ENCODE results near the gene ZFC3H1. TPM values are rescaled to one million over a fixed set of nuclear protein-coding genes. Genes with fewer than 3 reads are reported as not detected.

The ZFC3H1 gene
- total and polyA plus RNA-seq, 9 of the 15 experiments (the other 6 are each of a cell fraction or from before 2014, with no cell fraction given), result 14.8 to 80.5 (median 22.1) TPM

- TF ChIP-seq SRSF3 (IDR thresholded peaks at IDR 0.05; ENCODE audit: insufficient read depth, low read length) (no peak), BCL6 (CRISPR knock-in tag; IDR thresholded peaks at IDR 0.05) (no peak), HMG20B (CRISPR knock-in tag; IDR thresholded peaks at IDR 0.05) (no peak), NUFIP1 (IDR thresholded peaks at IDR 0.05; ENCODE audit: partially characterized antibody) (no peak), ETV1 (tag; conservative IDR thresholded peaks at IDR 0.05; ENCODE audit: low read depth) (peak; percentile 60), ZNF512 (tag; IDR thresholded peaks at IDR 0.05) (no peak), MCM5 (IDR thresholded peaks at IDR 0.05; ENCODE audit: low read depth) (no peak), PHF21A (IDR thresholded peaks at IDR 0.05; ENCODE audit: borderline replicate concordance, low read depth) (peak; percentile 39; the same call in 1 of the 2 replicates), TFAM (CRISPR knock-in tag; conservative IDR thresholded peaks at IDR 0.05) (no peak), NRF1 (conservative IDR thresholded peaks at IDR 0.05 in 1 of 2, IDR thresholded peaks at IDR 0.05 in 1 of 2) (no peak; a peak in 2 of 4 replicates), MAFF (IDR thresholded peaks at IDR 0.05; ENCODE audit: low read length) (peak; percentile 62), SRSF1 (IDR thresholded peaks at IDR 0.05; ENCODE audit: low read depth, low read length) (no peak), DACH1 (IDR thresholded peaks at IDR 0.05; ENCODE audit: partially characterized antibody) (no peak), NFIC (IDR thresholded peaks at IDR 0.05) (peak; percentile 86), NR4A1 (CRISPR knock-in tag; IDR thresholded peaks at IDR 0.05) (no peak), NR4A1 (tag; IDR thresholded peaks at IDR 0.05) (no peak), NONO (IDR thresholded peaks at IDR 0.05; ENCODE audit: low read depth in 2 of 2, low read length in 1 of 2) (no peak), GATAD2B (IDR thresholded peaks at IDR 0.05; ENCODE audit: borderline replicate concordance) (no peak), ZZZ3 (IDR thresholded peaks at IDR 0.05) (no peak), PHF8 (IDR thresholded peaks at IDR 0.05; ENCODE audit: borderline replicate concordance, low read length) (peak; percentile 80), RFX7 (CRISPR knock-in tag; IDR thresholded peaks at IDR 0.05) (no peak)
- TF ChIP-seq, protein P1, sequence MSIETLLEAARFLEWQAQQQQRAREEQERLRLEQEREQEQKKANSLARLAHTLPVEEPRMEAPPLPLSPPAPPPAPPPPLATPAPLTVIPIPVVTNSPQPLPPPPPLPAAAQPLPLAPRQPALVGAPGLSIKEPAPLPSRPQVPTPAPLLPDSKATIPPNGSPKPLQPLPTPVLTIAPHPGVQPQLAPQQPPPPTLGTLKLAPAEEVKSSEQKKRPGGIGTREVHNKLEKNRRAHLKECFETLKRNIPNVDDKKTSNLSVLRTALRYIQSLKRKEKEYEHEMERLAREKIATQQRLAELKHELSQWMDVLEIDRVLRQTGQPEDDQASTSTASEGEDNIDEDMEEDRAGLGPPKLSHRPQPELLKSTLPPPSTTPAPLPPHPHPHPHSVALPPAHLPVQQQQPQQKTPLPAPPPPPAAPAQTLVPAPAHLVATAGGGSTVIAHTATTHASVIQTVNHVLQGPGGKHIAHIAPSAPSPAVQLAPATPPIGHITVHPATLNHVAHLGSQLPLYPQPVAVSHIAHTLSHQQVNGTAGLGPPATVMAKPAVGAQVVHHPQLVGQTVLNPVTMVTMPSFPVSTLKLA (conservative IDR thresholded peaks at IDR 0.05), result peak; percentile 65 to 70
- TF ChIP-seq, protein P2, sequence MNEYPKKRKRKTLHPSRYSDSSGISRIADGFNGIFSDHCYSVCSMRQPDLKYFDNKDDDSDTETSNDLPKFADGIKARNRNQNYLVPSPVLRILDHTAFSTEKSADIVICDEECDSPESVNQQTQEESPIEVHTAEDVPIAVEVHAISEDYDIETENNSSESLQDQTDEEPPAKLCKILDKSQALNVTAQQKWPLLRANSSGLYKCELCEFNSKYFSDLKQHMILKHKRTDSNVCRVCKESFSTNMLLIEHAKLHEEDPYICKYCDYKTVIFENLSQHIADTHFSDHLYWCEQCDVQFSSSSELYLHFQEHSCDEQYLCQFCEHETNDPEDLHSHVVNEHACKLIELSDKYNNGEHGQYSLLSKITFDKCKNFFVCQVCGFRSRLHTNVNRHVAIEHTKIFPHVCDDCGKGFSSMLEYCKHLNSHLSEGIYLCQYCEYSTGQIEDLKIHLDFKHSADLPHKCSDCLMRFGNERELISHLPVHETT (CRISPR knock-in tag; conservative IDR thresholded peaks at IDR 0.05 in 1 of 2, IDR thresholded peaks at IDR 0.05 in 1 of 2), result no peak; a peak in 1 of 4 replicates
- TF ChIP-seq, protein P3, sequence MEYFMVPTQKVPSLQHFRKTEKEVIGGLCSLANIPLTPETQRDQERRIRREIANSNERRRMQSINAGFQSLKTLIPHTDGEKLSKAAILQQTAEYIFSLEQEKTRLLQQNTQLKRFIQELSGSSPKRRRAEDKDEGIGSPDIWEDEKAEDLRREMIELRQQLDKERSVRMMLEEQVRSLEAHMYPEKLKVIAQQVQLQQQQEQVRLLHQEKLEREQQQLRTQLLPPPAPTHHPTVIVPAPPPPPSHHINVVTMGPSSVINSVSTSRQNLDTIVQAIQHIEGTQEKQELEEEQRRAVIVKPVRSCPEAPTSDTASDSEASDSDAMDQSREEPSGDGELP (CRISPR knock-in tag; IDR thresholded peaks at IDR 0.05; ENCODE audit: borderline replicate concordance), result peak; percentile 59
Observed at GRCh38 chr12:71663561-71664410, at the start of gene ZFC3H1, which contains the start of gene THAP2 (continued).

Data from K562 (cell line).